HepG2 (cell line): ENCODE results near the gene SLC43A3. TPM values are rescaled to one million over a fixed set of nuclear protein-coding genes. Genes with fewer than 3 reads are reported as not detected.

Source experiments
- ARNT2 ChIP-seq: sonication (generic); formaldehyde crosslinking; IDR thresholded peaks from 2 replicates; pipeline ENCODE4 v1.8.0; 2022; ENCODE audit warnings: mild to moderate bottlenecking, low read depth, missing genetic modification reagents, moderate library complexity
- ARNTL ChIP-seq: sonication (generic); formaldehyde crosslinking; IDR thresholded peaks from 2 replicates; pipeline ENCODE4 v1.4.0; 2020; ENCODE audit warnings: mild to moderate bottlenecking, missing genetic modification reagents
- ATF2 ChIP-seq: sonication (generic); formaldehyde crosslinking; IDR thresholded peaks from 2 replicates; pipeline ENCODE4 v1.4.0; 2020; ENCODE audit warnings: missing genetic modification reagents
- ATM ChIP-seq: fragments of 450-650 bp; IDR thresholded peaks from 2 replicates; pipeline ENCODE4 v1.7.1; 2017; ENCODE audit warnings: mild to moderate bottlenecking, borderline replicate concordance
- HIVEP1 ChIP-seq: sonication (generic); formaldehyde crosslinking; IDR thresholded peaks from 2 replicates; pipeline ENCODE4 v1.4.0; 2020; ENCODE audit warnings: mild to moderate bottlenecking, missing genetic modification reagents
- HNRNPLL ChIP-seq: fragments of 200-400 bp; formaldehyde crosslinking; IDR thresholded peaks from 2 replicates; pipeline ENCODE4 v1.6.1; 2017; ENCODE audit warnings: mild to moderate bottlenecking, low read depth, low read length; ENCODE audit not compliant: poor library complexity, severe bottlenecking
- ISL2 ChIP-seq: sonication (generic); formaldehyde crosslinking; IDR thresholded peaks from 2 replicates; pipeline ENCODE4 v1.5.0; 2020; ENCODE audit warnings: missing genetic modification reagents
- KMT2A ChIP-seq: sonication (generic); formaldehyde crosslinking; IDR thresholded peaks from 2 replicates; pipeline ENCODE4 v1.4.0; 2020; ENCODE audit warnings: missing genetic modification reagents
- MAFK ChIP-seq, 2 experiments: IDR thresholded peaks in 1 of 2; conservative IDR thresholded peaks in 1 of 2; 2 replicates each; pipeline ENCODE4 v1.6.1; 2011; ENCODE audit warnings: improper control_type of control experiment in 2 of 2, low read length in 2 of 2
- MAZ ChIP-seq, 2 experiments: sonication (generic) in 1 of 2; formaldehyde crosslinking in 1 of 2; IDR thresholded peaks; 2 replicates each; pipeline versions ENCODE4 v1.5.0 to v1.6.1; 2012 to 2020; ENCODE audit warnings: low read depth in 2 of 2, mild to moderate bottlenecking in 2 of 2, borderline replicate concordance in 1 of 2, improper control_type of control experiment in 1 of 2, low read length in 1 of 2, missing genetic modification reagents in 1 of 2, moderate library complexity in 1 of 2
- MEIS2 ChIP-seq: sonication (generic); formaldehyde crosslinking; IDR thresholded peaks from 2 replicates; pipeline ENCODE4 v1.9.0; 2021; ENCODE audit warnings: mild to moderate bottlenecking, missing genetic modification reagents
- POLR2AphosphoS2 ChIP-seq: IDR thresholded peaks from 2 replicates; pipeline ENCODE4 v1.6.1; 2011; ENCODE audit warnings: low read depth, low read length, improper control_type of control experiment
- RFXAP ChIP-seq: sonication (generic); formaldehyde crosslinking; IDR thresholded peaks from 2 replicates; pipeline ENCODE4 v1.4.0; 2020; ENCODE audit warnings: missing genetic modification reagents, borderline replicate concordance
- SMYD3 ChIP-seq: sonication (generic); formaldehyde crosslinking; IDR thresholded peaks from 2 replicates; pipeline ENCODE4 v1.8.1; 2023; ENCODE audit warnings: mild to moderate bottlenecking, missing genetic modification reagents
- SSRP1 ChIP-seq: IDR thresholded peaks from 2 replicates; pipeline ENCODE4 v1.6.1; 2016; ENCODE audit warnings: control low read depth
- STAT5B ChIP-seq: sonication (generic); formaldehyde crosslinking; IDR thresholded peaks from 2 replicates; pipeline ENCODE4 v1.4.0; 2020; ENCODE audit warnings: missing genetic modification reagents
- ZFP36L1 ChIP-seq: sonication (generic); formaldehyde crosslinking; IDR thresholded peaks from 2 replicates; pipeline ENCODE4 v1.8.0; 2022; ENCODE audit warnings: mild to moderate bottlenecking, missing genetic modification reagents, moderate library complexity
- ZKSCAN5 ChIP-seq: sonication (generic); formaldehyde crosslinking; IDR thresholded peaks from 2 replicates; pipeline ENCODE4 v1.5.1; 2020; ENCODE audit warnings: mild to moderate bottlenecking, missing genetic modification reagents
- ZNF10 ChIP-seq: sonication (generic); formaldehyde crosslinking; IDR thresholded peaks from 2 replicates; pipeline ENCODE4 v1.4.0; 2020; ENCODE audit warnings: mild to moderate bottlenecking, low read depth, missing genetic modification reagents, borderline replicate concordance
- ZNF264 ChIP-seq: sonication (generic); formaldehyde crosslinking; IDR thresholded peaks from 2 replicates; pipeline ENCODE4 v1.4.0; 2020; ENCODE audit warnings: missing genetic modification reagents
- ZNF275 ChIP-seq: sonication (generic); formaldehyde crosslinking; IDR thresholded peaks from 2 replicates; pipeline ENCODE4 v1.8.0; 2022; ENCODE audit warnings: missing genetic modification reagents, mild to moderate bottlenecking, inconsistent platforms, borderline replicate concordance
- ZNF432 ChIP-seq: sonication (generic); formaldehyde crosslinking; IDR thresholded peaks from 2 replicates; pipeline ENCODE4 v1.5.0; 2020; ENCODE audit warnings: missing genetic modification reagents, mild to moderate bottlenecking, borderline replicate concordance
- ZNF564 ChIP-seq: sonication (generic); formaldehyde crosslinking; IDR thresholded peaks from 2 replicates; pipeline ENCODE4 v1.8.1; 2023; ENCODE audit warnings: mild to moderate bottlenecking, missing genetic modification reagents
- ZNF747 ChIP-seq: sonication (generic); formaldehyde crosslinking; IDR thresholded peaks from 2 replicates; pipeline ENCODE4 v1.8.1; 2023; ENCODE audit warnings: missing genetic modification reagents, mild to moderate bottlenecking, borderline replicate concordance
- ZNF772 ChIP-seq: sonication (generic); formaldehyde crosslinking; IDR thresholded peaks from 2 replicates; pipeline ENCODE4 v1.5.0; 2020; ENCODE audit warnings: mild to moderate bottlenecking, missing genetic modification reagents
- ZNF883 ChIP-seq: sonication (generic); formaldehyde crosslinking; IDR thresholded peaks from 2 replicates; pipeline ENCODE4 v1.5.1; 2020; ENCODE audit warnings: mild to moderate bottlenecking, missing genetic modification reagents; ENCODE audit errors: not compliant biosample characterization
- ZSCAN9 ChIP-seq: IDR thresholded peaks from 2 replicates; pipeline ENCODE4 v1.6.1; 2016; ENCODE audit warnings: borderline replicate concordance
- polyA plus RNA-seq, 8 experiments: library from polyadenylated mRNA; depleted of rRNA in 3 of 8; stranded (reverse) in 7 of 8; unstranded in 1 of 8; fragments of >200 nt; fragmentation: Illumina TruSeq in 4 of 8; extraction: Trizol in 4 of 8; gene quantifications; 2 replicates each; pipeline versions ENCODE4 v1.2.1 to v1.2.3, GENCODE V29; 2011 to 2016; ENCODE audit warnings: low read depth in 4 of 8, missing spikeins in 1 of 8, mixed read lengths in 1 of 8; ENCODE audit not compliant: insufficient read depth in 1 of 8
- total RNA-seq, 5 experiments: library from RNA; depleted of rRNA; stranded (reverse); fragments of >200 nt; fragmentation: Illumina TruSeq; extraction: Trizol; gene quantifications; 2 replicates each; pipeline ENCODE4 v1.2.3, GENCODE V29; 2016; ENCODE audit warnings: low read depth in 1 of 5

Gene SLC43A3
- total and polyA plus RNA-seq, 2 of the 13 experiments (the other 11 are each of a cell fraction or from before 2014, with no cell fraction given) = 2.6 TPM; not detected in 1

- no peak for TF ChIP-seq MAZ (IDR thresholded peaks at IDR 0.05; ENCODE audit: borderline replicate concordance, low read depth, low read length)
- no peak for TF ChIP-seq MAZ (CRISPR knock-in tag; IDR thresholded peaks at IDR 0.05; ENCODE audit: low read depth)
- no peak for TF ChIP-seq ZNF275 (CRISPR knock-in tag)
- no peak for TF ChIP-seq ATF2 (CRISPR knock-in tag)
- no peak for TF ChIP-seq ARNTL (CRISPR knock-in tag)
- no peak for TF ChIP-seq SMYD3 (CRISPR knock-in tag)
- TF ChIP-seq ARNT2 = no peak
- no peak for TF ChIP-seq ATM
- no peak for TF ChIP-seq ZNF564 (CRISPR knock-in tag)
- no peak for TF ChIP-seq POLR2AphosphoS2
- TF ChIP-seq RFXAP (CRISPR knock-in tag) = no peak
- no peak for TF ChIP-seq ZNF883 (CRISPR knock-in tag)
- peak; percentile 44; the same call in 1 of the 2 replicates for TF ChIP-seq ZSCAN9
- TF ChIP-seq SSRP1 (CRISPR knock-in tag) = no peak
- no peak for TF ChIP-seq ZFP36L1 (CRISPR knock-in tag)
- TF ChIP-seq ZNF264 (CRISPR knock-in tag) = no peak
- no peak for TF ChIP-seq ZNF772 (CRISPR knock-in tag)
- no peak for TF ChIP-seq MEIS2
- no peak for TF ChIP-seq KMT2A
- no peak for TF ChIP-seq ZKSCAN5
- no peak for TF ChIP-seq HNRNPLL
- TF ChIP-seq ZNF432 (CRISPR knock-in tag) = no peak
- no peak for TF ChIP-seq HIVEP1 (CRISPR knock-in tag)
- TF ChIP-seq ISL2 (CRISPR knock-in tag) = no peak
- TF ChIP-seq ZNF10 (CRISPR knock-in tag) = no peak
- TF ChIP-seq STAT5B (CRISPR knock-in tag) = no peak
- no peak for TF ChIP-seq MAFK (conservative IDR thresholded peaks at IDR 0.05 in 1 of 2, IDR thresholded peaks at IDR 0.05 in 1 of 2; ENCODE audit: low read length in 2 of 2)
- TF ChIP-seq ZNF747 (CRISPR knock-in tag) = no peak
Measured at GRCh38 chr11:57379732-57380131, 47.2 kb downstream of the SLC43A3 start (continued).
